K562 (cell line): ENCODE results near the gene SRMS. TPM values are rescaled to one million over a fixed set of nuclear protein-coding genes. Genes with fewer than 3 reads are reported as not detected.
A peak's percentile ranks its signal among the peaks of the same experiment; 100 is the strongest.

Experiments
- ATF1 ChIP-seq, 2 experiments: fragments of 450-650 bp in 1 of 2; IDR thresholded peaks; 2 replicates each; pipeline ENCODE4 v1.6.1; 2016; ENCODE audit warnings: missing compliant biosample characterization in 1 of 2, missing genetic modification characterization in 1 of 2
- BRF1 ChIP-seq: IDR thresholded peaks from 3 replicates; pipeline ENCODE4 v1.6.1; 2011; ENCODE audit warnings: borderline replicate concordance, mild to moderate bottlenecking; ENCODE audit not compliant: insufficient read length; ENCODE audit errors: extremely low read depth
- COPS2 ChIP-seq: fragments of 450-650 bp; conservative IDR thresholded peaks from 2 replicates; pipeline ENCODE4 v1.6.1; 2016; ENCODE audit warnings: mild to moderate bottlenecking, moderate library complexity
- CSDE1 ChIP-seq, 2 experiments: fragments of 450-650 bp; IDR thresholded peaks; 2 replicates each; pipeline ENCODE4 v1.6.1; 2016; ENCODE audit warnings: mild to moderate bottlenecking in 1 of 2
- E2F3 ChIP-seq: fragments of 250-450 bp; sonication (Bioruptor Pico); IDR thresholded peaks from 2 replicates; pipeline ENCODE4 v1.4.0; 2020; ENCODE audit warnings: mild to moderate bottlenecking
- GATAD2B ChIP-seq: fragments of 450-650 bp; IDR thresholded peaks from 2 replicates; pipeline ENCODE4 v1.6.1; 2017; ENCODE audit warnings: mild to moderate bottlenecking, borderline replicate concordance
- KDM2B ChIP-seq: fragments of 250-450 bp; sonication (Bioruptor Pico); IDR thresholded peaks from 2 replicates; pipeline ENCODE4 v1.8.0; 2021; ENCODE audit warnings: mild to moderate bottlenecking, moderate library complexity
- KLF6 ChIP-seq: fragments of 250-450 bp; sonication (Bioruptor Pico); IDR thresholded peaks from 2 replicates; pipeline ENCODE4 v1.4.0; 2020; ENCODE audit warnings: mild to moderate bottlenecking, moderate library complexity, borderline replicate concordance
- MAZ ChIP-seq, 2 experiments: fragments of 450-650 bp in 1 of 2; sonication (generic) in 1 of 2; formaldehyde crosslinking; IDR thresholded peaks in 1 of 2; conservative IDR thresholded peaks in 1 of 2; 2 replicates each; pipeline versions ENCODE4 v1.4.0 to v1.5.0; 2020; ENCODE audit warnings: mild to moderate bottlenecking in 1 of 2, missing genetic modification reagents in 1 of 2
- MTA3 ChIP-seq: fragments of 450-650 bp; formaldehyde crosslinking; IDR thresholded peaks from 2 replicates; pipeline ENCODE4 v1.6.1; 2017; ENCODE audit warnings: mild to moderate bottlenecking, borderline replicate concordance
- MYNN ChIP-seq, 2 experiments: sonication (generic); formaldehyde crosslinking in 1 of 2; IDR thresholded peaks; 2 replicates each; pipeline versions ENCODE4 v1.5.0 to v1.6.1; 2016 to 2020; ENCODE audit warnings: antibody characterized with exemption in 1 of 2, missing genetic modification reagents in 1 of 2
- PHF21A ChIP-seq: fragments of 450-650 bp; IDR thresholded peaks from 2 replicates; pipeline ENCODE4 v1.6.1; 2017; ENCODE audit warnings: low read depth, borderline replicate concordance
- RBM14 ChIP-seq: fragments of 200-400 bp; formaldehyde crosslinking; IDR thresholded peaks from 2 replicates; pipeline ENCODE4 v1.6.1; 2018; ENCODE audit warnings: low read depth, mild to moderate bottlenecking, low read length, moderate library complexity, borderline replicate concordance; ENCODE audit not compliant: insufficient read depth
- RBM39 ChIP-seq: fragments of 200-400 bp; formaldehyde crosslinking; optimal IDR thresholded peaks from 2 replicates; pipeline ENCODE3; 2018; ENCODE audit warnings: low read depth, low read length
- SIN3A ChIP-seq, 2 experiments: fragments of 150-350 bp in 1 of 2; IDR thresholded peaks; 2 replicates each; pipeline ENCODE4 v1.6.1; 2011 to 2016; ENCODE audit warnings: borderline replicate concordance in 2 of 2, low read depth in 2 of 2, low read length in 2 of 2, mild to moderate bottlenecking in 2 of 2, moderate library complexity in 2 of 2; ENCODE audit not compliant: control insufficient read depth in 1 of 2
- SMAD1 ChIP-seq: fragments of 150-350 bp; IDR thresholded peaks from 2 replicates; pipeline ENCODE4 v1.6.1; 2014; ENCODE audit warnings: low read length, low read depth; ENCODE audit not compliant: partially characterized antibody
- STAG1 ChIP-seq: sonication (generic); formaldehyde crosslinking; IDR thresholded peaks from 2 replicates; pipeline ENCODE4 v1.5.0; 2020; ENCODE audit warnings: missing genetic modification reagents, borderline replicate concordance
- TOE1 ChIP-seq, 2 experiments: fragments of 450-650 bp in 1 of 2; sonication (generic) in 1 of 2; formaldehyde crosslinking in 1 of 2; IDR thresholded peaks; 2 replicates each; pipeline versions ENCODE4 v1.7.1 to v1.8.0; 2016 to 2022; ENCODE audit warnings: borderline replicate concordance in 2 of 2, mild to moderate bottlenecking in 2 of 2, antibody characterized with exemption in 1 of 2, inconsistent platforms in 1 of 2, low read depth in 1 of 2, missing genetic modification reagents in 1 of 2, moderate library complexity in 1 of 2
- YBX1 ChIP-seq: fragments of 450-650 bp; IDR thresholded peaks from 2 replicates; pipeline ENCODE4 v1.7.1; 2016; ENCODE audit warnings: mild to moderate bottlenecking
- polyA plus RNA-seq, 8 experiments: library from polyadenylated mRNA; depleted of rRNA in 4 of 8; stranded (reverse) in 5 of 8; unstranded in 3 of 8; fragments of >200 nt; fragmentation: Nextera tagmentation in 2 of 8; fragmentation: Illumina TruSeq in 1 of 8; extraction: Ambion mirVana in 2 of 8; extraction: Trizol in 1 of 8; gene quantifications; 2 replicates each; pipeline versions ENCODE4 v1.2.1 to v1.2.3, GENCODE V29; 2011 to 2014; ENCODE audit warnings: inconsistent platforms in 1 of 8, missing spikeins in 1 of 8
- total RNA-seq, 7 experiments: library from RNA; depleted of rRNA in 6 of 7; stranded (reverse); fragments of >200 nt in 6 of 7; fragmentation: Illumina TruSeq in 2 of 7; extraction: Trizol in 2 of 7; gene quantifications; 2 replicates each; pipeline versions ENCODE4 v1.2.1 to v1.2.3, GENCODE V29; 2011 to 2021; ENCODE audit warnings: low replicate concordance in 1 of 7
- TF ChIP-seq, protein P1 (sequence below): fragments of 250-450 bp; sonication (Bioruptor Pico); IDR thresholded peaks from 2 replicates; pipeline ENCODE4 v1.6.1; 2021; ENCODE audit warnings: mild to moderate bottlenecking
- TF ChIP-seq, protein P2 (sequence below): sonication (generic); formaldehyde crosslinking; IDR thresholded peaks from 2 replicates; pipeline ENCODE4 v1.8.1; 2023; ENCODE audit warnings: mild to moderate bottlenecking, missing genetic modification reagents
- TF ChIP-seq, protein P3 (sequence below): sonication (generic); formaldehyde crosslinking; IDR thresholded peaks from 2 replicates; pipeline ENCODE4 v1.8.0; 2022; ENCODE audit warnings: missing genetic modification reagents, mild to moderate bottlenecking, moderate library complexity, borderline replicate concordance

The SRMS gene
- total and polyA plus RNA-seq, 9 of the 15 experiments (the other 6 are each of a cell fraction or from before 2014, with no cell fraction given): 0.07 TPM; not detected in 8

DNA sequence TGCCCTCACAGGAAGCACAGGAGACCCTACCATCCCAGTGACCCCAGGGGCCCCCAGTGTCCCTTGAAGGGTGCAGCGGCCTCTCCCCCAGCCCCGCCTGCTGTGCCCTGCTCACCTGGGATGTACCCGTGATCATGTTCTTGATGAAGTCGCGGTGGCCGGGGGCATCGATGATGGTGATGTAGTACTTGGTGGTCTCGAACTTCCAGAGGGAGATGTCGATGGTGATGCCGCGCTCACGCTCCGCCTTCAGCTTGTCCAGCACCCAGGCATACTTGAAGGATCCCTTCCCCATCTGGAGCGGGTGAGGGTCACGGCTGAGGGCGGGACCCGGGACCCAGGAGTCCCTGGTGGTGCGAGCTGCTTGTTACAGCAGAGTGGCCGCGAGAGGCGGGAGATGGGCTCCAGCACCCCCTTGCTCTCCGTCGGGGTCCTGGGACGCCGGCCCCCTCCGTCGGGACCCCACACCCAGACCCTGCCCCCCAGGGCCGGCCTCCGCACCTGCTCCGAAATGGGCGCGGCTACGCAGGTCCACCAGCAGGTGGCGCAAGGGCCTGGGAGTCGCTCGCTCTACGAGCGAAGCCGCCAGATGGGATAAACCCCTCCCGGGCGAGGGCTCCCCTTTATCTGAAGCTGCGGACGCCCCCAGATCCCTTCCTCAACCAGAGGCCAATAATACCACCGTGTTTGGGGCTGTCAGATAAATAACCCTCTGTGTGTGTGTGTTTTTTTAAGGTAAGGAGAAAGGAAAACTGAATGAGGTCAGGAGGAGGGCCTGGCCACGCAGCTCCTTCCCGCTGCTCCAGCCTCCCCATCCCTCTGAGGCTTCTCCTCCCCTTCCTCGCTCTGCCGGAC, 51.6 kb downstream of the SRMS start (continued):
- TF ChIP-seq SMAD1 (no peak), RBM14 (no peak), STAG1 (peak; percentile 25; the same call in 1 of the 2 replicates), PHF21A (no peak), E2F3 (CRISPR knock-in tag) (no peak), RBM39 (no peak), KLF6 (no peak), COPS2 (no peak), MTA3 (0 out of 2 replicates have a peak, but pooled peaks have one; percentile 17), ATF1 (CRISPR knock-in tag; IDR thresholded peaks at IDR 0.05) (no peak), ATF1 (tag; IDR thresholded peaks at IDR 0.05) (peak; percentile 34; the same call in 1 of the 2 replicates), TOE1 (IDR thresholded peaks at IDR 0.05; ENCODE audit: borderline replicate concordance) (no peak), TOE1 (CRISPR knock-in tag; IDR thresholded peaks at IDR 0.05; ENCODE audit: borderline replicate concordance, low read depth) (no peak), MYNN (IDR thresholded peaks at IDR 0.05) (no peak), MYNN (CRISPR knock-in tag; IDR thresholded peaks at IDR 0.05) (no peak), BRF1 (no peak), SIN3A (IDR thresholded peaks at IDR 0.05; ENCODE audit: borderline replicate concordance in 2 of 2, control insufficient read depth in 1 of 2, low read depth in 2 of 2, low read length in 2 of 2) (no peak), KDM2B (CRISPR knock-in tag) (peak; percentile 63; the same call in 1 of the 2 replicates), CSDE1 (IDR thresholded peaks at IDR 0.05) (no peak), GATAD2B (no peak), YBX1 (no peak), MAZ (CRISPR knock-in tag; conservative IDR thresholded peaks at IDR 0.05 in 1 of 2, IDR thresholded peaks at IDR 0.05 in 1 of 2) (peak; percentile 33 to 84; a peak in 3 of 4 replicates)
- TF ChIP-seq, protein P1, sequence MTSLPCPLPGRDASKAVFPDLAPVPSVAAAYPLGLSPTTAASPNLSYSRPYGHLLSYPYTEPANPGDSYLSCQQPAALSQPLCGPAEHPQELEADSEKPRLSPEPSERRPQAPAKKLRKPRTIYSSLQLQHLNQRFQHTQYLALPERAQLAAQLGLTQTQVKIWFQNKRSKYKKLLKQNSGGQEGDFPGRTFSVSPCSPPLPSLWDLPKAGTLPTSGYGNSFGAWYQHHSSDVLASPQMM (CRISPR knock-in tag): no peak
- TF ChIP-seq, protein P2, sequence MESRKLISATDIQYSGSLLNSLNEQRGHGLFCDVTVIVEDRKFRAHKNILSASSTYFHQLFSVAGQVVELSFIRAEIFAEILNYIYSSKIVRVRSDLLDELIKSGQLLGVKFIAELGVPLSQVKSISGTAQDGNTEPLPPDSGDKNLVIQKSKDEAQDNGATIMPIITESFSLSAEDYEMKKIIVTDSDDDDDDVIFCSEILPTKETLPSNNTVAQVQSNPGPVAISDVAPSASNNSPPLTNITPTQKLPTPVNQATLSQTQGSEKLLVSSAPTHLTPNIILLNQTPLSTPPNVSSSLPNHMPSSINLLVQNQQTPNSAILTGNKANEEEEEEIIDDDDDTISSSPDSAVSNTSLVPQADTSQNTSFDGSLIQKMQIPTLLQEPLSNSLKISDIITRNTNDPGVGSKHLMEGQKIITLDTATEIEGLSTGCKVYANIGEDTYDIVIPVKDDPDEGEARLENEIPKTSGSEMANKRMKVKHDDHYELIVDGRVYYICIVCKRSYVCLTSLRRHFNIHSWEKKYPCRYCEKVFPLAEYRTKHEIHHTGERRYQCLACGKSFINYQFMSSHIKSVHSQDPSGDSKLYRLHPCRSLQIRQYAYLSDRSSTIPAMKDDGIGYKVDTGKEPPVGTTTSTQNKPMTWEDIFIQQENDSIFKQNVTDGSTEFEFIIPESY (CRISPR knock-in tag): no peak
- TF ChIP-seq, protein P3, sequence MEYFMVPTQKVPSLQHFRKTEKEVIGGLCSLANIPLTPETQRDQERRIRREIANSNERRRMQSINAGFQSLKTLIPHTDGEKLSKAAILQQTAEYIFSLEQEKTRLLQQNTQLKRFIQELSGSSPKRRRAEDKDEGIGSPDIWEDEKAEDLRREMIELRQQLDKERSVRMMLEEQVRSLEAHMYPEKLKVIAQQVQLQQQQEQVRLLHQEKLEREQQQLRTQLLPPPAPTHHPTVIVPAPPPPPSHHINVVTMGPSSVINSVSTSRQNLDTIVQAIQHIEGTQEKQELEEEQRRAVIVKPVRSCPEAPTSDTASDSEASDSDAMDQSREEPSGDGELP (CRISPR knock-in tag): peak; percentile 44; the same call in 1 of the 2 replicates
